Measurements from ENCODE around the gene DNAJC22.

DNA sequence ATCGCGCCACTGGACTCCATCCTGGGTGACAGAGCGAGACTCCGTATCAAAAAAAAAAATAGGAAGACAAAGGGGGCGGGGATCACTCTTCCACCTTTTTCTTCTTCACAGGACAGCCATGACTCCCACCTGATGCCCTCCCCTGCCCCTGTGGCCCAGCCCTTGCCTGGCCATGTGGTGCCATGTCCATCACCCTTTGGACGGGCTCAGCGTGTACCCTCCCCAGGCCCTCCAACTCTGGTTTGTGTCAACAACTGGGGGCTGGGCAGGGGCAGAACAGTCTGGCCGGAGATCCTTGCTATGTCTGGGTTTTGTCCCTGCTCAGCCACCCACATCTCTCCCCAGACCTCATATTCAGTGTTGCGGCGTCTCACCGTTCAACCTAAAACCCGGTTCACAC, 17.9 kb upstream of the DNAJC22 start:
- TF ChIP-seq, protein P1, sequence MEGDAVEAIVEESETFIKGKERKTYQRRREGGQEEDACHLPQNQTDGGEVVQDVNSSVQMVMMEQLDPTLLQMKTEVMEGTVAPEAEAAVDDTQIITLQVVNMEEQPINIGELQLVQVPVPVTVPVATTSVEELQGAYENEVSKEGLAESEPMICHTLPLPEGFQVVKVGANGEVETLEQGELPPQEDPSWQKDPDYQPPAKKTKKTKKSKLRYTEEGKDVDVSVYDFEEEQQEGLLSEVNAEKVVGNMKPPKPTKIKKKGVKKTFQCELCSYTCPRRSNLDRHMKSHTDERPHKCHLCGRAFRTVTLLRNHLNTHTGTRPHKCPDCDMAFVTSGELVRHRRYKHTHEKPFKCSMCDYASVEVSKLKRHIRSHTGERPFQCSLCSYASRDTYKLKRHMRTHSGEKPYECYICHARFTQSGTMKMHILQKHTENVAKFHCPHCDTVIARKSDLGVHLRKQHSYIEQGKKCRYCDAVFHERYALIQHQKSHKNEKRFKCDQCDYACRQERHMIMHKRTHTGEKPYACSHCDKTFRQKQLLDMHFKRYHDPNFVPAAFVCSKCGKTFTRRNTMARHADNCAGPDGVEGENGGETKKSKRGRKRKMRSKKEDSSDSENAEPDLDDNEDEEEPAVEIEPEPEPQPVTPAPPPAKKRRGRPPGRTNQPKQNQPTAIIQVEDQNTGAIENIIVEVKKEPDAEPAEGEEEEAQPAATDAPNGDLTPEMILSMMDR (IDR thresholded peaks at IDR 0.05): no peak
- TF ChIP-seq ZFX (IDR thresholded peaks at IDR 0.05; ENCODE audit: borderline replicate concordance): no peak

All from 22Rv1 (cell line).